ENCODE measurements around the gene KIAA0408.

The KIAA0408 gene

GRCh38 chr6:127494240-127494767 is 35.1 kb upstream of the KIAA0408 start:
- TF ChIP-seq POLR2A (IDR thresholded peaks at IDR 0.05; ENCODE audit: extremely low read depth, insufficient read length) (no peak), MYC (IDR thresholded peaks at IDR 0.05; ENCODE audit: low read depth, low read length) (no peak), CTCF (IDR thresholded peaks at IDR 0.05; ENCODE audit: low read depth, low read length) (no peak)
- TF ChIP-seq, protein P1, sequence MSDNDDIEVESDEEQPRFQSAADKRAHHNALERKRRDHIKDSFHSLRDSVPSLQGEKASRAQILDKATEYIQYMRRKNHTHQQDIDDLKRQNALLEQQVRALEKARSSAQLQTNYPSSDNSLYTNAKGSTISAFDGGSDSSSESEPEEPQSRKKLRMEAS (IDR thresholded peaks at IDR 0.05; ENCODE audit: low read depth, low read length), result no peak
- no peak overlapping the region for H3K4me3 ChIP-seq (ENCODE audit: low read depth, low read length)
- no peak for DNase-seq (ENCODE audit: low read depth)

DNA sequence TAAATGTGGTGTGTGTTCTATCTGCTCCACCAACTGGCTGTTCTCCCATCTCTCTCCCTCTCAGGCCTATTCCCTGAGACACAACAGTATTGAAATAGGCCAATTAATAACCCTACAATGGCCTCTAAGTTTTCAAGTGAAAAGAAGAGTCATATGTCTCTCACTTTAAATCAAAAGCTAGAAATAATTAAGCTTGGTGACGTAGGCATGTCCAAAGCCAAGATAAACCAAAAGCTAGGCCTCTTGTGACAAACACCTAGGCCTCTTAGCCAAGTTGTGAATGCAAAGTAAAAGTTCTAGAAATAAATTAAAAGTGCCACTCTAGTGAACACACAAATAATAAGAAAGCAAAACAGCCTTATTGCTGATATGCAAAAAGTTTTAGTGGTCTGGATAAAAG is 30.1 kb upstream of the KIAA0408 start:
- no peak for TF ChIP-seq MYC (IDR thresholded peaks at IDR 0.05; ENCODE audit: low read depth, low read length)
- no peak for TF ChIP-seq POLR2A (IDR thresholded peaks at IDR 0.05; ENCODE audit: extremely low read depth, insufficient read length)
- no peak for TF ChIP-seq CTCF (IDR thresholded peaks at IDR 0.05; ENCODE audit: low read depth, low read length)
- TF ChIP-seq, protein P1 (IDR thresholded peaks at IDR 0.05; ENCODE audit: low read depth, low read length), result no peak
- no peak overlapping the region for H3K4me3 ChIP-seq (ENCODE audit: low read depth, low read length)
- no peak for DNase-seq (ENCODE audit: low read depth)

DNA sequence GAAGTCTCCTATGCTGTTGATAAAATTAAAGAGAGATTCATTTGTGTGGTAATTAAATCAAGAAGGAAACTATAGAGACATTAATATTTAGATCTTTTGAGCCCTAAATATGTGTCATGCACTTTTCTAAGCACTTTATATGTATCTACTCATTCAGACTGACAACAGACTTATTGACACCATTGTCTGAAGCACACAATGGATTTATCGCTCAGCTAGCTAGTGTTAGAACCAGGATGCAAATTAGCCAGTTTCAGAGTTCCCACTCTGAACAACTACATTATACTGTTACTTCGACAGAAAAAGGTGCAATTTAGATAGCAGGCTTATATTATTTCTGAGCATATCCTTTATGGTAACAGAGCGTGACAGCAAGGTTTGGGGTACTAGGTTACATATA is 27.7 kb upstream of the KIAA0408 start:
- TF ChIP-seq CTCF (IDR thresholded peaks at IDR 0.05; ENCODE audit: low read depth, low read length) (no peak), MYC (IDR thresholded peaks at IDR 0.05; ENCODE audit: low read depth, low read length) (no peak), POLR2A (IDR thresholded peaks at IDR 0.05; ENCODE audit: extremely low read depth, insufficient read length) (no peak)
- TF ChIP-seq, protein P1 (IDR thresholded peaks at IDR 0.05; ENCODE audit: low read depth, low read length), result no peak
- H3K4me3 ChIP-seq (ENCODE audit: low read depth, low read length), result no peak overlapping the region
- no peak for DNase-seq (ENCODE audit: low read depth)

GRCh38 chr6:127484212-127484863 is 25.1 kb upstream of the KIAA0408 start:
- H3K4me3 ChIP-seq (ENCODE audit: low read depth, low read length), result peak overlapping the region; percentile 0
- no peak for TF ChIP-seq CTCF (IDR thresholded peaks at IDR 0.05; ENCODE audit: low read depth, low read length)
- TF ChIP-seq, protein P1 (IDR thresholded peaks at IDR 0.05; ENCODE audit: low read depth, low read length), result peak; percentile 85
- peak; percentile 23; the same call in 1 of the 2 replicates for TF ChIP-seq MYC (IDR thresholded peaks at IDR 0.05; ENCODE audit: low read depth, low read length)
- peak; percentile 45 for DNase-seq (ENCODE audit: low read depth)

- TF ChIP-seq POLR2A (IDR thresholded peaks at IDR 0.05; ENCODE audit: extremely low read depth, insufficient read length) (no peak), MYC (IDR thresholded peaks at IDR 0.05; ENCODE audit: low read depth, low read length) (no peak), CTCF (IDR thresholded peaks at IDR 0.05; ENCODE audit: low read depth, low read length) (no peak)
- TF ChIP-seq, protein P1 (IDR thresholded peaks at IDR 0.05; ENCODE audit: low read depth, low read length), result no peak
- peak overlapping the region; percentile 0 for H3K4me3 ChIP-seq (ENCODE audit: low read depth, low read length)
- no peak for DNase-seq (ENCODE audit: low read depth)
Measured at GRCh38 chr6:127483399-127484055, 24.3 kb upstream of the KIAA0408 start.
